ENCODE measurements around the gene AFF3.

DNA sequence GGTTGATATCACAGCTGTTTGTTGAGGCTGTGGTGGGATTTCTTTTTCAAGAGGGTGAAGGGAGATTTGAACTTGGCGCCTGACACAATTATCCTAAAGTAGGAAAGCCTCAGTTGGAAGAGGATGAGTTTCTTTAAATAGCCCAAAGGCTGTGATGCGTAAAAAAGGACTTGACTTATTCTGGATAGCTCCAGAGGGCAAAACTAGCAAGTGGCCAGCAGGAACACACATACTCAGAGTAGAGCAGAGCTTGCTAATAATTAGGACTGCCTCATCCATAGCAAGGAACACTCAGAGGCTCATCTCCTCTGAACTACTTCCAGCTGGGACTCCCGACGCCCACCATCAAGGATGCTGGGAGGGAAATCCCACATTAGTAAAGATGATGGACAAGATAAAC, 74.0 kb downstream of the AFF3 start:
- TF ChIP-seq, protein P1, sequence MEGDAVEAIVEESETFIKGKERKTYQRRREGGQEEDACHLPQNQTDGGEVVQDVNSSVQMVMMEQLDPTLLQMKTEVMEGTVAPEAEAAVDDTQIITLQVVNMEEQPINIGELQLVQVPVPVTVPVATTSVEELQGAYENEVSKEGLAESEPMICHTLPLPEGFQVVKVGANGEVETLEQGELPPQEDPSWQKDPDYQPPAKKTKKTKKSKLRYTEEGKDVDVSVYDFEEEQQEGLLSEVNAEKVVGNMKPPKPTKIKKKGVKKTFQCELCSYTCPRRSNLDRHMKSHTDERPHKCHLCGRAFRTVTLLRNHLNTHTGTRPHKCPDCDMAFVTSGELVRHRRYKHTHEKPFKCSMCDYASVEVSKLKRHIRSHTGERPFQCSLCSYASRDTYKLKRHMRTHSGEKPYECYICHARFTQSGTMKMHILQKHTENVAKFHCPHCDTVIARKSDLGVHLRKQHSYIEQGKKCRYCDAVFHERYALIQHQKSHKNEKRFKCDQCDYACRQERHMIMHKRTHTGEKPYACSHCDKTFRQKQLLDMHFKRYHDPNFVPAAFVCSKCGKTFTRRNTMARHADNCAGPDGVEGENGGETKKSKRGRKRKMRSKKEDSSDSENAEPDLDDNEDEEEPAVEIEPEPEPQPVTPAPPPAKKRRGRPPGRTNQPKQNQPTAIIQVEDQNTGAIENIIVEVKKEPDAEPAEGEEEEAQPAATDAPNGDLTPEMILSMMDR (conservative IDR thresholded peaks at IDR 0.05 in 1 of 2, IDR thresholded peaks at IDR 0.05 in 1 of 2; ENCODE audit: low read depth in 1 of 2, low read length in 2 of 2): no peak
- TF ChIP-seq EZH2 (IDR thresholded peaks at IDR 0.05; ENCODE audit: low read length, missing control alignments): no peak

All from fibroblast of lung (primary cell).